GM12878 (cell line): ENCODE measurements around the gene NELFE. TPM values are rescaled to one million over a fixed set of nuclear protein-coding genes. Genes with fewer than 3 reads are reported as not detected.

Source experiments
- ATAC-seq: fragments of 200-7000 bp; cut with Tn5 transposase; 3 replicates; pipeline ENCODE4 v1.9.1; 2020; ENCODE audit warnings: mild to moderate bottlenecking, moderate library complexity
- BruUV-seq: library from RNA; stranded (reverse); fragments of 400-500 nt; replicated peaks from 2 replicates; lab custom pipeline; 2021; lab: Mats Ljungman, UMichigan
- CTCF ChIA-PET: fragments of 300-600 bp; sonication (Branson Sonifier 250); formaldehyde crosslinking; extraction: SDS; loops from one replicate; lab custom pipeline; 2021; ENCODE audit warnings: inconsistent platforms; lab: Yijun Ruan, JAX
- POLR2A ChIA-PET: fragments of 350-600 bp; formaldehyde crosslinking; extraction: SDS; loops from one replicate; lab custom pipeline; 2021; ENCODE audit warnings: inconsistent platforms; lab: Charles Lee
- RAD21 ChIA-PET: fragments of 300-600 bp; sonication (Branson Sonifier 250); formaldehyde crosslinking; loops from one replicate; lab custom pipeline; 2023; ENCODE audit warnings: antibody characterized with exemption; ENCODE audit not compliant: unreplicated experiment; lab: Charles Lee
- SMC1A ChIA-PET: fragments of 300-600 bp; sonication (Branson Sonifier 250); formaldehyde crosslinking; loops from one replicate; lab custom pipeline; 2023; ENCODE audit not compliant: unreplicated experiment, uncharacterized antibody; lab: Charles Lee
- DNase-seq: peaks from one replicate; pipeline ENCODE4 v3.0.0-alpha.2; 2011; ENCODE audit warnings: low read depth, low spot score
- FAIRE-seq: peaks from 3 replicates; lab custom pipeline; 2011; peaks lifted over from hg19 to GRCh38; lab: Jason Lieb, UNC
- H2AFZ ChIP-seq: 2 replicates; pipeline ENCODE4 v1.6.0; 2011; ENCODE audit warnings: low read depth, low read length, control low read depth; ENCODE audit not compliant: control insufficient read depth
- H3K27ac ChIP-seq: 2 replicates; pipeline ENCODE4 v1.5.1; 2011; ENCODE audit warnings: control low read depth; ENCODE audit not compliant: control insufficient read depth, insufficient read depth
- H3K27me3 ChIP-seq, 2 experiments: replicated peaks in 1 of 2; 2 replicates each; pipeline versions ENCODE4 v1.6.0 to v1.6.1; 2011; ENCODE audit warnings: low read length in 1 of 2; ENCODE audit not compliant: control insufficient read depth in 2 of 2, insufficient read depth in 2 of 2
- H3K36me3 ChIP-seq, 2 experiments: 2 replicates each; pipeline ENCODE4 v1.5.1; 2011; ENCODE audit warnings: low read length in 1 of 2; ENCODE audit not compliant: control insufficient read depth in 2 of 2, insufficient read depth in 2 of 2
- H3K4me1 ChIP-seq: 2 replicates; pipeline ENCODE4 v1.6.1; 2011; ENCODE audit warnings: mild to moderate bottlenecking, low read length, moderate library complexity, mixed read lengths; ENCODE audit not compliant: control insufficient read depth, insufficient read depth
- H3K4me2 ChIP-seq: 2 replicates; pipeline ENCODE4 v1.6.0; 2011; ENCODE audit warnings: control low read depth; ENCODE audit not compliant: control insufficient read depth, insufficient read depth
- H3K4me3 ChIP-seq: fragments of 200-600 bp; sonication (generic); 2 replicates; pipeline ENCODE4 v1.5.1; 2016
- H3K79me2 ChIP-seq: 2 replicates; pipeline ENCODE4 v1.6.0; 2011; ENCODE audit warnings: low read length; ENCODE audit not compliant: control insufficient read depth, insufficient read depth
- H3K9ac ChIP-seq: 2 replicates; pipeline ENCODE4 v1.8.0; 2011; ENCODE audit warnings: low read length, control low read depth, mixed read lengths; ENCODE audit not compliant: control insufficient read depth, insufficient read depth
- H3K9me3 ChIP-seq: replicated peaks from 3 replicates; pipeline ENCODE4 v1.5.1; 2011; ENCODE audit warnings: mild to moderate bottlenecking, low read length; ENCODE audit not compliant: control insufficient read depth, insufficient read depth
- H4K20me1 ChIP-seq: 2 replicates; pipeline ENCODE4 v1.6.0; 2011; ENCODE audit not compliant: control insufficient read depth, insufficient read depth
- BCL11A ChIP-seq: IDR thresholded peaks from 2 replicates; pipeline ENCODE4 v1.6.1; 2011; ENCODE audit warnings: low read depth, low read length
- CHD4 ChIP-seq: fragments of 200-600 bp; sonication (generic); IDR thresholded peaks from 2 replicates; pipeline ENCODE4 v1.6.1; 2016; ENCODE audit warnings: mild to moderate bottlenecking
- CTCF ChIP-seq, 3 experiments: IDR thresholded peaks in 2 of 3; conservative IDR thresholded peaks in 1 of 3; 2 replicates each; pipeline ENCODE4 v1.5.1; 2011; ENCODE audit warnings: low read depth in 3 of 3, low read length in 3 of 3, mild to moderate bottlenecking in 3 of 3, control low read depth in 2 of 3, moderate library complexity in 2 of 3, inconsistent platforms in 1 of 3, mixed read lengths in 1 of 3; ENCODE audit not compliant: control insufficient read depth in 2 of 3, insufficient read depth in 1 of 3; ENCODE audit errors: extremely low read depth in 1 of 3
- MEF2A ChIP-seq: IDR thresholded peaks from 2 replicates; pipeline ENCODE4 v1.6.1; 2011; ENCODE audit warnings: low read depth, mild to moderate bottlenecking, low read length, moderate library complexity; ENCODE audit not compliant: insufficient read depth
- MEF2B ChIP-seq: fragments of 450-650 bp; IDR thresholded peaks from 2 replicates; pipeline ENCODE4 v1.6.1; 2018; ENCODE audit warnings: mild to moderate bottlenecking, moderate library complexity; ENCODE audit not compliant: partially characterized antibody, poor library complexity, severe bottlenecking
- TBL1XR1 ChIP-seq: IDR thresholded peaks from 2 replicates; pipeline ENCODE4 v1.6.1; 2012; ENCODE audit warnings: low read depth, low read length, improper control_type of control experiment
- WGBS: methylation state at CpG from one replicate; pipeline ENCODE4 v1.1.6; 2016; ENCODE audit warnings: low lambda C conversion rate; ENCODE audit not compliant: insufficient replicate concordance, insufficient coverage; ENCODE audit errors: missing lambda C conversion rate; 5-methylcytosine and 5-hydroxymethylcytosine counted together
- in situ Hi-C: fragments of 300-500 bp; cut with MboI; formaldehyde crosslinking; loops from 9 replicates; pipeline ENCODE4 v1.14.3; 2018; ENCODE audit warnings: mixed read lengths
- intact Hi-C: fragments of 100-400 bp; cut with micrococcal nuclease; formaldehyde crosslinking; loops from one replicate; pipeline ENCODE4 v1.14.2; 2022; ENCODE audit not compliant: unreplicated experiment
- polyA plus RNA-seq, 11 experiments: library from polyadenylated mRNA; depleted of rRNA in 4 of 11; unstranded in 6 of 11; stranded (reverse) in 5 of 11; fragments of >200 nt; fragmentation: Nextera tagmentation in 4 of 11; fragmentation: Illumina TruSeq in 1 of 11; extraction: Ambion mirVana in 4 of 11; extraction: Trizol in 1 of 11; gene quantifications; 1 replicate in 1 of 11; 2 replicates in 10 of 11; pipeline versions ENCODE4 v1.2.1 to v1.2.3, GENCODE V29; 2011 to 2016; ENCODE audit warnings: inconsistent platforms in 2 of 11, missing spikeins in 2 of 11, low read depth in 1 of 11
- total RNA-seq, 4 experiments: library from RNA; depleted of rRNA in 3 of 4; stranded (reverse); fragments of >200 nt in 3 of 4; fragmentation: Illumina TruSeq in 1 of 4; extraction: Trizol in 1 of 4; gene quantifications; 2 replicates each; pipeline versions ENCODE4 v1.2.1 to v1.2.3, GENCODE V29; 2013 to 2021
- TF ChIP-seq, protein P1 (sequence below): IDR thresholded peaks from 2 replicates; pipeline ENCODE4 v1.6.1; 2012; ENCODE audit warnings: mild to moderate bottlenecking, low read depth, low read length
- TF ChIP-seq, protein P2 (sequence below): IDR thresholded peaks from 2 replicates; pipeline ENCODE4 v1.6.1; 2011; ENCODE audit warnings: low read depth, mild to moderate bottlenecking, low read length, moderate library complexity, borderline replicate concordance; ENCODE audit errors: extremely low read depth
- TF ChIP-seq, protein P3 (sequence below): IDR thresholded peaks from 2 replicates; pipeline ENCODE4 v1.6.1; 2011; ENCODE audit warnings: low read depth, low read length, improper control_type of control experiment, borderline replicate concordance
- TF ChIP-seq, protein P4 (sequence below): IDR thresholded peaks from 2 replicates; pipeline ENCODE4 v1.6.1; 2012; ENCODE audit warnings: low read depth, low read length, improper control_type of control experiment
- TF ChIP-seq, protein P5 (sequence below): IDR thresholded peaks from 2 replicates; pipeline ENCODE4 v1.6.1; 2012; ENCODE audit warnings: low read depth, low read length, improper control_type of control experiment

NELFE gene
- total and polyA plus RNA-seq, 10 of the 15 experiments (the other 5 are each of a cell fraction or from before 2014, with no cell fraction given), result 8.5 to 105 (median 59.7) TPM

DNA sequence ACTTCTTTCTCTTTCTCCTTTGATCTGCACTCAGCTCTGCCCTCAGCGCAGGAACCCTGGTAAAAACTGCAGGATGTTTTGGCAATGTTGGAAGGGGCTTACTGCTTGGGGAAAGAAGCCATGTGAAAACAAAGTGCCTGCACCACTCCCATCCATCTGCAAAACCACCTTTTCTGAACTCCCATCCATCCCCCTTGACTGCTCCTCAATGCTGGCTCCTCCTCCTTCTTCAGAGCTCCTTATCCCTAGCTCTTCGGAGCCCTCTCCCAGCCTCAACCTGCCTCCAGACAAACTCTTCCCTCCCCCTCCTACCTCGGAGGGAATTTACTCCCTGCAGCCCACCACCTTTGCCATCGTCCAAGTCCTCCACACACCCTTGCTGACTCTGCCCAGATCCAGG, 52.6 kb downstream of the NELFE start (continued):
- TF ChIP-seq, protein P1, sequence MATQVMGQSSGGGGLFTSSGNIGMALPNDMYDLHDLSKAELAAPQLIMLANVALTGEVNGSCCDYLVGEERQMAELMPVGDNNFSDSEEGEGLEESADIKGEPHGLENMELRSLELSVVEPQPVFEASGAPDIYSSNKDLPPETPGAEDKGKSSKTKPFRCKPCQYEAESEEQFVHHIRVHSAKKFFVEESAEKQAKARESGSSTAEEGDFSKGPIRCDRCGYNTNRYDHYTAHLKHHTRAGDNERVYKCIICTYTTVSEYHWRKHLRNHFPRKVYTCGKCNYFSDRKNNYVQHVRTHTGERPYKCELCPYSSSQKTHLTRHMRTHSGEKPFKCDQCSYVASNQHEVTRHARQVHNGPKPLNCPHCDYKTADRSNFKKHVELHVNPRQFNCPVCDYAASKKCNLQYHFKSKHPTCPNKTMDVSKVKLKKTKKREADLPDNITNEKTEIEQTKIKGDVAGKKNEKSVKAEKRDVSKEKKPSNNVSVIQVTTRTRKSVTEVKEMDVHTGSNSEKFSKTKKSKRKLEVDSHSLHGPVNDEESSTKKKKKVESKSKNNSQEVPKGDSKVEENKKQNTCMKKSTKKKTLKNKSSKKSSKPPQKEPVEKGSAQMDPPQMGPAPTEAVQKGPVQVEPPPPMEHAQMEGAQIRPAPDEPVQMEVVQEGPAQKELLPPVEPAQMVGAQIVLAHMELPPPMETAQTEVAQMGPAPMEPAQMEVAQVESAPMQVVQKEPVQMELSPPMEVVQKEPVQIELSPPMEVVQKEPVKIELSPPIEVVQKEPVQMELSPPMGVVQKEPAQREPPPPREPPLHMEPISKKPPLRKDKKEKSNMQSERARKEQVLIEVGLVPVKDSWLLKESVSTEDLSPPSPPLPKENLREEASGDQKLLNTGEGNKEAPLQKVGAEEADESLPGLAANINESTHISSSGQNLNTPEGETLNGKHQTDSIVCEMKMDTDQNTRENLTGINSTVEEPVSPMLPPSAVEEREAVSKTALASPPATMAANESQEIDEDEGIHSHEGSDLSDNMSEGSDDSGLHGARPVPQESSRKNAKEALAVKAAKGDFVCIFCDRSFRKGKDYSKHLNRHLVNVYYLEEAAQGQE, result no peak
- TF ChIP-seq, protein P2, sequence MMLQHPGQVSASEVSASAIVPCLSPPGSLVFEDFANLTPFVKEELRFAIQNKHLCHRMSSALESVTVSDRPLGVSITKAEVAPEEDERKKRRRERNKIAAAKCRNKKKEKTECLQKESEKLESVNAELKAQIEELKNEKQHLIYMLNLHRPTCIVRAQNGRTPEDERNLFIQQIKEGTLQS, result no peak
- TF ChIP-seq BCL11A (no peak), CHD4 (no peak), MEF2B (no peak)

GRCh38 chr6:31905041-31905440, 53.7 kb downstream of the NELFE start:
- CTCF ChIA-PET, result interaction anchor here (0.5 kb wide), 1 partner anchor 16 kb away, joined by 4 read pairs; no protein-coding TSS in a partner anchor
- WGBS, result 36% methylated on average over 1 of the region's 1 CpG
- RAD21 ChIA-PET, result interaction anchor here (1.7 kb wide), 1 partner anchor 18 kb away, joined by 6 read pairs; no protein-coding TSS in a partner anchor
- no peaks in the 10 kb centered on the region for H4K20me1 ChIP-seq
- H3K9ac ChIP-seq, result no peak overlapping the region
- H3K9me3 ChIP-seq, result no peaks in the 10 kb centered on the region
- no peak overlapping the region for H3K4me2 ChIP-seq
- DNase-seq, result no peak
- no peak for FAIRE-seq
- in situ Hi-C loops, result no loop called here
- BruUV-seq, result no TSS peak
- no peaks in the 10 kb centered on the region; the same call in 1 of the 2 replicates for H3K79me2 ChIP-seq
- POLR2A ChIA-PET, result interaction anchor here (0.9 kb wide), 1 partner anchor 166 kb away, joined by 3 read pairs; the partner anchor contains the start of gene MSH5
- H3K4me3 ChIP-seq, result no peak overlapping the region
- no peak overlapping the region for H2AFZ ChIP-seq
- intact Hi-C loops, result loop anchor here (10.0 kb wide), 1 partner anchor 360 kb away; the partner anchor contains the start of genes ATP6V1G2, DDX39B and NFKBIL1
- SMC1A ChIA-PET, result no interaction called here
- ATAC-seq, result no peak
- no peak overlapping the region for H3K27ac ChIP-seq
- no peaks in the 10 kb centered on the region for H3K36me3 ChIP-seq
- H3K4me1 ChIP-seq, result peaks cover 20% of the 10 kb centered on the region
- H3K27me3 ChIP-seq, result no peaks in the 10 kb centered on the region
- TF ChIP-seq, protein P3, sequence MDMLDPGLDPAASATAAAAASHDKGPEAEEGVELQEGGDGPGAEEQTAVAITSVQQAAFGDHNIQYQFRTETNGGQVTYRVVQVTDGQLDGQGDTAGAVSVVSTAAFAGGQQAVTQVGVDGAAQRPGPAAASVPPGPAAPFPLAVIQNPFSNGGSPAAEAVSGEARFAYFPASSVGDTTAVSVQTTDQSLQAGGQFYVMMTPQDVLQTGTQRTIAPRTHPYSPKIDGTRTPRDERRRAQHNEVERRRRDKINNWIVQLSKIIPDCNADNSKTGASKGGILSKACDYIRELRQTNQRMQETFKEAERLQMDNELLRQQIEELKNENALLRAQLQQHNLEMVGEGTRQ, result no peak
- TF ChIP-seq TBL1XR1 (no peak), MEF2A (no peak), CTCF (IDR thresholded peaks at IDR 0.05 in 2 of 3, conservative IDR thresholded peaks at IDR 0.05 in 1 of 3; ENCODE audit: control insufficient read depth in 2 of 3, extremely low read depth in 1 of 3, insufficient read depth in 1 of 3, low read depth in 3 of 3, low read length in 3 of 3) (no peak)
- TF ChIP-seq, protein P4, sequence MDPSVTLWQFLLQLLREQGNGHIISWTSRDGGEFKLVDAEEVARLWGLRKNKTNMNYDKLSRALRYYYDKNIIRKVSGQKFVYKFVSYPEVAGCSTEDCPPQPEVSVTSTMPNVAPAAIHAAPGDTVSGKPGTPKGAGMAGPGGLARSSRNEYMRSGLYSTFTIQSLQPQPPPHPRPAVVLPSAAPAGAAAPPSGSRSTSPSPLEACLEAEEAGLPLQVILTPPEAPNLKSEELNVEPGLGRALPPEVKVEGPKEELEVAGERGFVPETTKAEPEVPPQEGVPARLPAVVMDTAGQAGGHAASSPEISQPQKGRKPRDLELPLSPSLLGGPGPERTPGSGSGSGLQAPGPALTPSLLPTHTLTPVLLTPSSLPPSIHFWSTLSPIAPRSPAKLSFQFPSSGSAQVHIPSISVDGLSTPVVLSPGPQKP, result no peak
- TF ChIP-seq, protein P5, sequence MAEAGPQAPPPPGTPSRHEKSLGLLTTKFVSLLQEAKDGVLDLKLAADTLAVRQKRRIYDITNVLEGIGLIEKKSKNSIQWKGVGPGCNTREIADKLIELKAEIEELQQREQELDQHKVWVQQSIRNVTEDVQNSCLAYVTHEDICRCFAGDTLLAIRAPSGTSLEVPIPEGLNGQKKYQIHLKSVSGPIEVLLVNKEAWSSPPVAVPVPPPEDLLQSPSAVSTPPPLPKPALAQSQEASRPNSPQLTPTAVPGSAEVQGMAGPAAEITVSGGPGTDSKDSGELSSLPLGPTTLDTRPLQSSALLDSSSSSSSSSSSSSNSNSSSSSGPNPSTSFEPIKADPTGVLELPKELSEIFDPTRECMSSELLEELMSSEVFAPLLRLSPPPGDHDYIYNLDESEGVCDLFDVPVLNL, result no peak
